RPMI8226 (cell line): ENCODE data around the gene CTNNBL1.
"Not testable (repeated sequence)": the region's sequence is repeated elsewhere in the genome, so short reads cannot be mapped to it uniquely, and the experiment has no call there.

Source experiments
- DNase-seq: peaks from one replicate; pipeline ENCODE4 v3.0.0-alpha.2; 2015

The CTNNBL1 gene

DNA sequence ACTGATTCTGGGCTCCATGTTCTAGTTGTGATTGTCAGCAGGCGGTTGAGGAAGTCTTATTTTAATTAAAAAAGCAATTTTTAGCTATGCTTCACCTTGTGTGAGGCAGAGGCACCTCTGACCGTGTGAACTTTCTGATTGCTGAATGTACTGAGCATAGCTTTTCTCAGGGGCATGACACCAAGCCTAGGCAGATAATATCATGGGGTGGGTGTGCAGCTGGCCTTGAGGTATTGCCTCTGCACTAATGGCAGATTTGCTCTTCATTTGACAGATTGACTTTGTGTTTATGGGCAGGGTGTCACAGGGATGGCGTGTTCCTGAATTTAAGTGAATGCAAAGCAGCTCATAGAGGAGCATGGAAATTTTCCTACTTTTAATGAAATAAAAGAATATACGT is 19.6 kb downstream of the CTNNBL1 start:
- DNase-seq = no peak

DNA sequence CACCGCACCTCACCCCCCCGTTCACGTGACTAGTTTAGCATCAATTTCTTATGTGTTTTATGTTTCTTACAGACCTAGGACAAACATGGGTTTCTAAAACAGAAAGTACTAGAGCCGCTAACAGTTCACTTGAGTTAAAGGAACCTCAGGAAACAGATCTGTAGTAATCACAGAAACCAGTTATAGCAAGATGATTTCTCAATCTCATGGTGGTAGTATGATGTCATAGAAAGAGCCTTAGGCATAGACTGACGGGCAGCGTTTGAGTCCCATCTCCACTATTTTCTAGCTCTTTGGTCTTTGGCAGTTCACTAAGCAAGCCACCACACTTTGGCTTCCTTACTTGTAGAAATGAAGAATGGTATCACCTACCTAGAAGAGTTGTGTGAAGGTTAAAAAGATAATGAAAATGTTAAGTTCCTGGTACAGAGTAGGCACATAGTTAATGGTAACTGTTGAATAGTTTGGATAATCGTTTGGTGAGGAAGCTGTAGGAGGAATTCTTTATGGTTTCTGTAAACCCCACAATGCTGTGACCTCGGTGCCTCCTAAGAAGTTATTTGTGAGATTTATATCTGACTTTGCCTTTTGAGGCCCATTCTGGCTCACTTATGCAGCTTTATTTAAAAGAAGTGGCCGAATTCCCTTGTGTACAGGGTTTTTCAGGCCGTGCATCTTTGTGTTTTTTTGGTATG is 21.3 kb downstream of the CTNNBL1 start:
- DNase-seq = no peak

DNA sequence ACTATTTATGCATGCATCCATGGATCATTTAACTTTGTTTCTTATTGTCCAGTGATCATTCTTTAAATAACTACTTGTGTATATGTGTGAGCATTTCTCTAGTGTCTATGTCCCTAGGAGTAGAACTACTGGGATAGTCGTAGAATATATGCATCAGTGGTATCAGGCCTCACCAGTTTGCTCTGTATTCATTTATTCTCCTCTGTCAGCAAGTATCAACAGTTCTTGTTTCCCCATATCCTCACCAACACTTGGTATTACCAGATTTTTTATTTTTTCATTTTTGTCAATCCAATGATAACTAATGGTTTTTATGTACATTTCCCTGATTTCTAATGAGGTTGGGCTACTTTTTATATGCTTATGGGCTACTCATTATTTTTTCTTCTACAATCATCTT is 27.9 kb downstream of the CTNNBL1 start:
- DNase-seq = no peak

DNA sequence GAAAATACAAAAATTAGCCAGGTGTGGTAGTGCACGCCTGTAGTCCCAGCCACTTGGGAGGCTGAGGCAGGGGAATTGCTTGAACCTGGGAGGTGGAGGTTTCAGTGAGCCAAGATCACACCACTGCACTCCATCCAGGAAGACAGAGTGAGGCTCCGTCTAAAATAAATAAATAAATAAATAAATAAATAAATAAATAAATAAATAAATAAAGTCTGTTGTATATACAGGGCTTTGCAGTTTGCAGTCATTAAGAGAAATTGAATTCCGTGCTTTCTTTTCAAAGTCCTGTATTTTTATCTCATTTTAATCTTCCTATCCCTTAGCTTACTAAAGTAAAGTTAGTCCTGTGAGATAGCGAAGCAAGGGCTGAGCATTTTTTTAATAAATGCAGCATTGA is 28.5 kb downstream of the CTNNBL1 start:
- not testable (repeated sequence) for DNase-seq

DNA sequence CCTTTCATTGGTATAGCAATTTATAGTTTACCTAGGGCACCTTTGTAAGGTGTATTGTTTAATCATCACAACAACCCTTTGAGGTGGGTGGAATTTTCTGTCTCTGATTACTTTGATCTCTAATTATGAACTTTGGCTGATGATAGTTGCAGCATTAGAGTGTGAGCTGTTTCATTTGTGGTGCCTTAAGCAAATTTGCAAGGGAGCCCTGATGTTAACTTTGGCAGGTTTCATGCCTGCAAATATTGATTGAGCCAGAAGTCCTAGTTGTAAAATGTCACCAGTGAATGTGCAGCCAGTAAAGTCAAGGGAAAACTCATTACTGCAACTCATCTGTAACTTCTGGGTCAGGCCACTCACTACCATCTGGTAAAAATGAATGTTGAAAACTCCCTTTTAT is 29.8 kb downstream of the CTNNBL1 start:
- DNase-seq = no peak

DNA sequence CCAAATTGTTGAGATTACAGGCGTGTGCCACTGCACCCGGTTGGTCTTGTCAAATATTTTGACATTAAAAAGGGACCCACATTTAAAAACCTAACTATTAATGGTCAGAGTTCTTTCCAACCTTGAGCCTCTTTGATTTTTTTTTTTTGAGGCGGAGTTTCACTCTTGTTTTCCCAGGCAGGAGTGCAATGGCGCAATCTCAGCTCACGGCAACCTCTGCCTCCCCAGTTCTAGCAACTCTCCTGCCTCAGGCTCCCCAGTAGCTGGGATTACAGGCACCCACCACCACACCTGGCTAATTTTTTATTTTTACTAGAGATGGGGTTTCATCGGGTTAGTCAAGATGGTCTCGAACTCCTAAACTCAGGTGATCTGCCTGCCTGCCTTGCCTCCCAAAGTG is 31.3 kb downstream of the CTNNBL1 start:
- DNase-seq = no peak

DNA sequence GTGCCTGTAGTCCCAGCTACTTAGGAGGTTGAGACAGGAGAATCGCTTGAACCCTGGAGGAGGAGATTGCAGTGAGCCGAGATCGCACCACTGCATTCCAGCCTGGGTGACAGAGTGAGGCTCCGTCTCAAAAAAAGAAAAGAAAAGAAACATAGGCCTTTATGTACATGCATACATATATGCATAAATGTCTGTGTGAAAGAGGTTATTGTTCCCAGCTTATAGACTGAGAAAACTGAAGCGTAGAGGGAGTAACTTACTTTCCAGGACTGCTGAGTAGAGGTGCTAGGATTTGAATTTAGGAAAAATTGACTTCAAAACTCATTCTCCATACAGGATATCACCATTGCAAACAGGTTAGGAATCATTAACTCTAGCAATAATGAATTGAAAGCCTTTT is 32.0 kb downstream of the CTNNBL1 start:
- DNase-seq = no peak

DNA sequence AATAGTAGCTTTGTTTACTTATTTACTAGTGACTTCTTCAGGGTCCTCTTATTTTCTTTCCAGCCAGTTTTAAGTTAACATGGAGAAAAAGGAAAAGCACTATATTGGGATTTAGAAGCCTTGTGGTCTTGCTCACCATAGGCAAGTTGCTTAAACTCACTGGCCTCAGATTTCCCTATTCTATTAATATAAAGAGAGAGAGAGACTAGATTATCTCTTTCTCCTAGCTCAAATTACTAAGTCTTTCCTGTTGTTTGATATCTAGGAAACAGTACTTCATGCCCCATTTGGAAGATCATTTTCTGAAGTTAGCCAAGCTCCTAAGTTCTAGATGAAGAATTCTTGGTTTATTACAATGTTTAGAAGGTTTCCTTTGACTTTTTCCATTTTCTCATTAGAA is 32.5 kb downstream of the CTNNBL1 start:
- no peak for DNase-seq

DNA sequence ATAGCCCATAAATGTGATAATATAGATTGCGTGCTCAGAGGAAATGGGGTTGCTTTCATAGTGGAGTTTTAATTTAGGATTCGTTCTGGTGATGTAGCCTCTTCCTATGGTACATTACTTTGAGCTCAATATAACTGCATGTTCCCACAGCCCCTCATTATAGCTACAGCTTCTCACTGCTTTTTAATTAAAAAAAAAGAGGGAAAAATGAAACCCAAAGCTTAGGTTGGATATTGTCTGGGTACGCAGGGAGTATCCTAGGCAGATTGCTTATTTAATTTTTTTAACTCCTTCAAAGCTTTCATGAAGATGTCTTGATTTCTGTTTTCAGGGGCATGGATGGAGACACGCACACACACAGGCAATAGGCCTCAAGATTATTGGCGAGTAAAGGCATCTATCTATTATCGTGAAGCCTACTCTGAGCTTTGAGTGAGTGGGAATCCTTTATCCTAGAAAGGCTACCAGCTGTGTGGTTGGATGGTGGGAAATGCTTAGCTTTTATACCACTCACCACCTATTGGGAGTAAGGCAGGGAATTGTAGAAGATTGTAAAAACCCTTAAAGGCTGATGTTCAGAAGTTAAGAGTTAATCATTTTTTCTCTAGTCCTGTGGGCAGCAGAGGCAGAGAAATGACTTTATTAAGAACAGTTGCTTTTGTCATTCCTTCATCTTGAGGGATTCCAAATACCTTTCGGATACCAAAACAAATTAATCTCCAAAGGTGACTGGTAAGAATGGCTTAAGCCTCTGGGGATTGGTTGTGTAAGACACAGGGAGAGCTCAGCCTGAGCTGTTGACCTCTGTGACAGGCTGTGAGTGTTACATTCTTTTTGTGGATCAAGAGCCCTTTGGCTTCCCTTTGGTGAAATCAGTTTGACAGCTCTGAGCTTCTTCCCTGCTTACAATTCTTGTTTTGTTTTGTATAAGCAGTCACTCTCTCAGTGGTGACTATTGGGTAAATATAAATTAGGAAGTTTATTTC is 33.4 kb downstream of the CTNNBL1 start:
- DNase-seq = no peak

DNA sequence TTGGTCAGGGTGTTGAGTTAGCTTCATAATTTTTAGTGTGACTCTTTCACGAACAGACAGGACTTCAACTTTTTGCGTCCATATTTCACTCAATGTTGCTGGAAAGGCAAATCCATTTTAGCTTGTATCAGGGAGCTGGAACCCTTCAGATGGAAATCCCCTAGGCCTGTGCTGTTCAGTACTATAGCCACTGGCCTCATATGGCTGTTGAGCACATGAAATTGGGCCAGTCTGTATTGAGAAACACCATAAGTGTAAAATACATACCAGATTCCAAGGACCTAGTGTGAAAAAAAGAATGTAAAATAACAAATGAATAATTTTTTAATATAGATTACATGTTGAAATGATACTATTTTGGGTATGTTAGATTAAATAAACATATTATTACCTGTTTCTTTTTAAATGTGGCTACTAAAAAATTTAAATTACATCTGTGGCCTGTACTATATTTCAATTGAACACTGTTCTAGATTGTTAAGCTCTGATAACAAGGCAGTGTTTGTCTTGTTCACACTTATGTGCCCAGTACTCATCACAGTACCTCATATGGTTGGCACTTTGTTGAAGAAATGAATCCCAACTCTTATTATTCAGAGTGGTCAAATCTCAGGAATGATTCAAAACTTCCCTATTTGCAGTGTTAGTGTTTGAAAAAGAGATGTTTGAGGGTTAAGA is 34.3 kb downstream of the CTNNBL1 start:
- no peak for DNase-seq

DNA sequence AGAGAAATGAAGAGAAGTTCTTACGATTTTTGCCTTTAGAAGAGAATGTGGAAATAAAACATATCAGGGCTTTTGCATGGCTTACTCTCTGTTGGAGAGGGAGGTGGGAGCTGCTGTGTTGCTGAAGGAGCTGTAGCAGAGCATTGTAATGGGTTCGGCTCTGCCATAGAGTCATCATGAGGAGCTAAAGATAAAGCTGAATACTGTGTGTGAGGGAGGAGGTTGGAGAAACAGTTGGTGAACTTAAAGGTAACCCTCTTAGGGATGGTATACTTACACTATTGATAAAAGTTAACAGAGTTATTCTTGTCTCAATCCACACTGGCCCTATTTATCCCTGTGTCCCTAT is 34.8 kb downstream of the CTNNBL1 start:
- no peak for DNase-seq

DNA sequence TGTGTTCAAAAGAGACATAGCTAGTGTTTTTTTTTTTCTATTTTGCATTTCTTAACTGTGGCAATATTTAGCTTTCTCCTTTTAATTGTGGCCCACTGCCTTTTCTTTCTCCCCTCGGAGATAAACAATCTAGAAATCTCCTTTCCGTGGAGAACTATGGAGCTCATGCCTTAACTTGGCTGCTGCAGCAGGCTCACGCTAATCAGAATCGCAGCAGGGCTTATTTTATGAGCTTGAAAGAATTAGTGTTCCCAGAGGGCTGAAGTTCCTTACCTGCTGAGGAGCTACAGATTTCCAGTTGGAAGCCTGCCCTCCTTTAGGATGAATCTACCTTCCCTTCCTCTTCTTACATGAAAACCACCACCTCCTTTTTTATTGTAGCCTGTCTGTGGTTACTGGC is 35.6 kb downstream of the CTNNBL1 start:
- no peak for DNase-seq

DNA sequence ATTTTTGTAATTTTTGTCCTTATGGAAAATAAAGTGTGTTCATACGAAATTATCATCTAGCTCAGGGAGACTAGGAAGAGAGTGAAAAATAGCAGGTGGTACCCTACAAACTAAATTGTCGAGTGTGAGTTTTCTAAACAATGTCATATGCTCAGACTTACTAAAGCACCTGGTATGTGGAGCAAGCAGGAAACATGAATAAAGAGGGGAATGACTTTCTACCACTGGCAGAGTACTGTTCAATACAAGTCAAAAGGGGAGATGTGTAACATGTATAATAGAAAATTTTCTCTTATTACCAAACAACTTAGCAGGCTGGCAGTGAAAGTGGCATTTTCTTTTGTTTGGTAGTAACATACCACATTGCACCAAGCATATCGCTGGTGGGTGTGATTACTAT is 36.1 kb downstream of the CTNNBL1 start:
- DNase-seq = no peak

DNA sequence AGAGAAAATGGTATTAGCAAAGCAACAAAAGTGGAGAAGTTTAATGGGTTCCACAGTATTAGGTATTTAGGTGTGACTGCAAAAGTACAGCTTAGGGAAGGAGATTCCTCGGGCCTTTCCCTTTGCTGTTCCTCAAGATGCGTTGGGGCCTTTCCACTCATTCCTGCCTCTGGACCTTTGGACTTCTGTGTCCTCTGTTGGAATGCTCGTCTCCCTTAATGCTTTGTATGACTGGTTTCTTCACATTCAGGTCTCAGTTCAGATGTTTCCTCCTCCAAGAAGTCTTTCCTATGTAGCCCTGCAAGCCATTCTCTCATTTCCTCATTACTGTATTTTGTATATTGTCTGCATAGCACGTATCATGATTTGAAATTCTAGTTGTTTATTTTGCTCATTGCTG is 39.6 kb downstream of the CTNNBL1 start:
- DNase-seq = no peak

DNA sequence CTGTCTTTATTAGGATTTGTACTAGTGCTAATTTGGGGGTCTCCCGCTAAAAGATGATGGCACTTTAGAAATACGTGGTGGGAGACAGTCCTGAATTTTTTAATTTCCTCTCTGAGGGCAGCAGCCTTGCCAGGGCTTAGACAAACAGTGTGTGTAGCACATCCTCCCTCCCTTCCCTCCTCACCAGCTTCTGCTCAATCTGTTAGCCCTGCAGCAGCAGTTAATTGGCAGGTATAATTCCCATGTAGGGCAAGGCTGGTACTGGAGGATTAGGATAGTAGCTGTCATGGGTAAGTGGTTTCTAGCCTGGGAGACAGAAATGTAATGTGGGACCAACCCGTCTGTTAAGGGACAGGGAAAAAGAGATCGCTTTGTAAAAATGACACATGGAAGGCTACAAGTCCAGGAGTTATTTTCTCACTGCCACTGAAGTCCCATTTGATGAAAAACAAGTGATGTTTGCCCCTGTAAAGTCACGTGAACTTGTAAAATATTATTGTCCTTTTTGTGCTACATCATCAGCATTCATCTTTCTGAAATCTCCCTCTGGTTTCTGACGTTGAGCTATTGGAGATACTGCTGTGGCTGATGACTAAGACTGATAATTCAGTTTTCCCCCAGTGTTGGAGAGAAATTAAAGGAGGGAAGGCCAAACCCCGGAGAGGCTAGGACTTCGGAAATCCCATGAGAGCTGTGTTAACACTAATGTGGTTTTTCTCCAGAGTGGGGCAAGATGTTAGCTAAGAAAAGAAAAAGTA is 40.6 kb downstream of the CTNNBL1 start:
- no peak for DNase-seq

DNA sequence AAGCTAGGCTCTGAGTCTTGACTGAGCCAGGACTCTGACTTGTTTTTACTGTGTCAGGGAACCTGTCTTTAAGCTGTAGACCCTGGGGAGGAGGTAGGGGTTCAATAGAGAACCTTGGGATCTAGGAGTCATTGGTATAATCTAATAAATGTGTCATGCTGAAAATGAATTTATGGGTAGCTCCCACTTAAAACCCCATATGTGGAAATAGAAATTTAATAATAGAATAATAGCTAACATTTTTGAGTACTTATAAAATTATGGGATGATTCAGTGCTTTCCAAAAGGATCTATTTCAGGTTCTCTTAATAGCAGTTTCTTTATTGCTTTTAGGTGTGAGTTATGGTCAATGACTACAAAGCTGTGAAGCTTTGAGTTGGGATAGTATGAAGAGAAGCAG is 41.7 kb downstream of the CTNNBL1 start:
- no peak for DNase-seq

DNA sequence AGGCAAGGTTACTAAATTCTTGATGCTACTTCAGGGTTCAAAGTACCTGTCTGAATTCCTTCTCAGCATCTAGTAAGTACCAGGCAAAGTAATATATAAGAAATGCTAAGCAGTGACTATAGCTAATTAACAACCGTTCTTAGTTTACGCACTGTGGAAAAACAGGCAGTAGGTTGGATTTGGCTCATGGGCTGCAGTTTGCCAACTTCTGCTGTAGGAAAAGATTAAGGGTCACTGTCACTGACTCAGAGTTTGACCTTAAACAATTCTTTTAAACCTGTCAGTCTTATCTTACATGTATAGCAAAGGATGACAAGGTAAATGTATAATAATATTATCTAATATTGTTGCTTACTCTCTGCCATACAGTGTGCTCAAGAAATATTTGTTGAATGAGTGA is 42.3 kb downstream of the CTNNBL1 start:
- DNase-seq = no peak

DNA sequence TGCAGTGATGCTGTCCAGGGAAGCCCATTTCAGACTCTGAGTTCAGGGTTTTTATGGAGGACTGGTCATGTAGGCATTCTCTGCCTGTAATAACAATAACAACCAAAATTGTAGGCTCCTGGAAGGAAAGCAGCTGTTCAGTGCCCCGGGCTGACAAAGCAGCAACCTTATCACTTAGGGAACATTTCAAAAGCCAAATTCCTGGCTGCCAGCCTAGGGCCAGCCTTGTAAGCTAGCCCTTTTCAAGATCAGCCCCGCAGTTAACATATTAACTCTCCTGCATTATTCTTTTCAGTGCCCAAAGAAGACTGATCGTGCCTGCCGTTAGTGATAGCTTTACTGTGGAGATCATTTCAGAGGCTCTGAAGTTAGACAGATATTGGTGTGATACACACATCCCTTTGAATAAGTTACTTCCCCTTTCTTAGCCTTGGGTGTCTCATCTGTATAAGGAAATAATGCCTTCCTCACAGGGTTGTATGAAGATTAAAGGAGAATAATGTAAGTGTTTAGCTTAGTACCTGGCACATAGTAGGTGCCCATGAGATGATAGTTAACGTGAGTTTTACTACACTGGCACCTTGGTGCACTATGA is 44.1 kb downstream of the CTNNBL1 start:
- no peak for DNase-seq

DNA sequence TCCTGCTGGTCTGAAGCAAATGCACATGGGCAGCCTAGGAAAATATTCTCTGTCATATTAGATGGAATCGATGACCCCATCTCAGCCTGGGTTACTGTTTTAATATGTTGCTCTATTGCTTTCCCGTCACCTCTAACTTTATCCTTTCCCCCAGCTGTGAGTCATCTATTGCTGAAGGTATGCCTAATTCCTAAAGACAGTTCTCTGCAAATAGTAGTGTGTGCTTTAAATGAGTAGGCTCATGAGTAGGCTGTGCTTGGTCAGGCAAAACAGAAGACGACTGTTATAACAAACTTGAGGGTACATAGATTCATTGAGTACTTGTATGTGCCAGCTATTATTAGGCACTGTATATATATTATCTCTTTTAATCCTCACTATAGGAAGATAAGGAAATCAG is 47.2 kb downstream of the CTNNBL1 start:
- DNase-seq = no peak

DNA sequence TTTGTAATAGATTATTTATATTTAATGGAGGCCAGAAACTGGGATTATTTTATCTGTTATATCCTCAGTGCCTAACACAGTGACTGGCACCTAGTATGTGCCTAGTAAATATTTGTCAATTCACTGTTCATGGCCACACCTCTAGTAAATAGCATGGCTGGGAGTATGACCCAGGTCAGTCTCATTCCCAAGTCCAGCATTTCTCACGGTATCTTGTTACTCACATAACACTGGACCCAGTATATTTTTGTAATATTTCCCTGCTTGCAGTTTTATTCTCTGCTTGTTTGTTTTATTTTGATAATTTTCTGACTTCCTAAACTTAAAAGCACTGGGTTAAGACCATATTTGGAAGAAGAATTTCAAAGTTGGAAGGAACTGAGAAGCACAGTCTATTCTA is 47.7 kb downstream of the CTNNBL1 start:
- no peak for DNase-seq

DNA sequence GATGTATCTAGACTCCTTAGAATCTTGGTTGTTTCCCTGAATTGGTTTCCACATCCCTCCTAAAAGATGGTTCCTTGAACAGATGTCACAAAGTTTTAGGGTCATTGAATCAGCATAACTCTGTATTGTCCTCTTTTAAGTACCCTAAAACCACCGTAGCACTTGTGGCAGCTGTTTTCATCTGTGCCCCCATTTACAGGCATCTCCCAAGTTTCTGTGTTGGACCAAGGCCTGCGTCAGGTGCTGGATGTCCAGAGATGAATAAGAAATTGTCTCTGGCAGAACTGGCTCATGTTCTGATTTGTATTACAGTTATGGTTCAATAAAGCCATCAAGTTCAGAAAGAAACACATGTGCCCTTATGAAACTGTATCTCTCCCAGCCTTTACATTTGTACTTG is 48.3 kb downstream of the CTNNBL1 start:
- DNase-seq = no peak

DNA sequence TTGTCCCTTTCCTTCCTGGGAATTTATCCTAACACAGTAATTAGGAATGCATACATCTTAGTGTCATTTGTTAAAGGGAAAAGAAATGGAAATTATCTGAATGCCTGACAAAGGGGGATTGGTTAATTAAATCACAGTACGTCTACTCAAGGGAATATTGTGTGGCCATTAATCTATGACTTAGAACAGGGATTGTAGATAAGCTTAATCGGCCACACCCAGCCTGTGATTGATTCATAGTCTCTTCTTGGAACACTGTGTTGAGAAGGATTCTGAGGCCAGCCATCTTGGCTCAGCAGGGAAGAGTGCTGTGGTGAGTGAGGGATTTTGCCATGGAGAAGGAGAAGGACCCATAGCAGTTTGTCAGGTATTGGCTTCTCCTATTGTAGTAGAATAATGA is 50.5 kb downstream of the CTNNBL1 start:
- DNase-seq = no peak

DNA sequence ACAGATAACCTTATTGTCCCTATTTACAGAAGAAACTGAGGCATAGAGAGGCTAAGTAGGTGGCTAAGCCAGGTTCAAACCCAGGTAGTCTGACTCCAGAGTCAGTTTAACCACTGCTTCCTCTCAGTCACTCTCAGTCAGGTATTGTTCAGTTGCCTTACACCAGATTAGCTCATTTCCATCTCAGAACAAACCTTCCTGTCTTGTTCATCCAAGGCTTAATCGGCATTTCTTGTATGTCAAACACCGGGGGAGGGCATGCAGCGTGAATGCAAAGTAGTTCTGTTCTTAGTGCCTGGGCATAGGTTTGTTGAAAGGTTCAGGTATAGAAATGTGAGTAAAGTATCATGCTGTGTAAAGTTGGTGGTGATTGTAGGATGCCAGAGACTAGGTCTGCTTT is 51.7 kb downstream of the CTNNBL1 start:
- no peak for DNase-seq
